ENCODE measurements around the gene OR2T1. TPM values are rescaled to one million over a fixed set of nuclear protein-coding genes. Genes with fewer than 3 reads are reported as not detected.

Gene OR2T1
- total RNA-seq, 2 experiments from 2014 or later = not detected

DNA sequence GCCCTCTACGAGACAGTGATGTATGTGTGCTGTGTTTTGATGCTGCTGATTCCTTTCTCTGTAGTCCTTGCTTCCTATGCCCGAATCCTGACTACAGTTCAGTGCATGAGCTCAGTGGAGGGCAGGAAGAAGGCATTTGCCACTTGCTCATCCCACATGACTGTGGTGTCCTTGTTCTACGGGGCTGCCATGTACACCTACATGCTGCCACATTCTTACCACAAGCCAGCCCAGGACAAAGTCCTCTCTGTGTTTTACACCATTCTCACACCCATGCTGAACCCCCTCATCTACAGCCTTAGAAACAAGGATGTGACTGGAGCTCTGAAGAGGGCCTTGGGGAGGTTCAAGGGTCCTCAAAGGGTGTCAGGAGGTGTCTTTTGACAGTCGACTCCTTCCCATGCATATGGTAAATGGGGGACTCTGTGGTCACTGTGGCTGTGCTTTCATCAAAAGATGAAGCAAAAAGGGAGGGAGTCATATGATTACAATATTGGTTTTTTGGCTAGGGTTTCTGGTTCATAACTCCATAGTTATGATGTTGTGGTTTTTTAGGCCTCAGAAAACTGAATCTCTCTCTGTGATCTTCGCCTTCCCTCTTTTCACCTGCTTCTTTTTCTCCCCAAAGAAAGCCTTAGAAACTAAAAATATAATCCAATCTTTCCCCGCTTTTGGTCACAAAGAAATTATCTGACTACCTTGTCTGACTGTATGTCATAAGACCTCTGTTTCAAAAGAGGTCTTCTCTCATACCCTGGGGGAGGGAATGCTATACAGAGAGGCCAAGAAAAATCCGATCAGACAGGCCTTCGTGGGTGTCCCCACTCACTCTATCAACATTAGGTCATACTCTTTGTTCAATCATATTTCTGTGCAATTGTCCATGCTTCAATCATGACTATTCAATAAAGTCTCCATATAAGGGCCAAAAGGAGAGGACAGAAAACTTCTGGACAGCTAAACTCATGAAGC lies 4.2 kb downstream of the OR2T1 start:
- TF ChIP-seq, protein P1, sequence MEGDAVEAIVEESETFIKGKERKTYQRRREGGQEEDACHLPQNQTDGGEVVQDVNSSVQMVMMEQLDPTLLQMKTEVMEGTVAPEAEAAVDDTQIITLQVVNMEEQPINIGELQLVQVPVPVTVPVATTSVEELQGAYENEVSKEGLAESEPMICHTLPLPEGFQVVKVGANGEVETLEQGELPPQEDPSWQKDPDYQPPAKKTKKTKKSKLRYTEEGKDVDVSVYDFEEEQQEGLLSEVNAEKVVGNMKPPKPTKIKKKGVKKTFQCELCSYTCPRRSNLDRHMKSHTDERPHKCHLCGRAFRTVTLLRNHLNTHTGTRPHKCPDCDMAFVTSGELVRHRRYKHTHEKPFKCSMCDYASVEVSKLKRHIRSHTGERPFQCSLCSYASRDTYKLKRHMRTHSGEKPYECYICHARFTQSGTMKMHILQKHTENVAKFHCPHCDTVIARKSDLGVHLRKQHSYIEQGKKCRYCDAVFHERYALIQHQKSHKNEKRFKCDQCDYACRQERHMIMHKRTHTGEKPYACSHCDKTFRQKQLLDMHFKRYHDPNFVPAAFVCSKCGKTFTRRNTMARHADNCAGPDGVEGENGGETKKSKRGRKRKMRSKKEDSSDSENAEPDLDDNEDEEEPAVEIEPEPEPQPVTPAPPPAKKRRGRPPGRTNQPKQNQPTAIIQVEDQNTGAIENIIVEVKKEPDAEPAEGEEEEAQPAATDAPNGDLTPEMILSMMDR (IDR thresholded peaks at IDR 0.05) = no peak
- ChIA-PET CTCF (no interaction called here), POLR2A (no interaction called here)
- Mint-ChIP-seq H3K4me1 (ENCODE audit: low read depth) (no peaks in the 10 kb centered on the region), H3K9me3 (peaks cover 11% of the 10 kb centered on the region), H3K27ac (no peak overlapping the region), H3K4me3 (no peak overlapping the region), H3K27me3 (no peaks in the 10 kb centered on the region), H3K36me3 (ENCODE audit: low read depth) (no peaks in the 10 kb centered on the region)
- DNase-seq (no peak), ATAC-seq (ENCODE audit: poor library complexity) (no peak)
- intact Hi-C loops (cut with DNase I, micrococcal nuclease) = no loop called here
- no peak overlapping the region for H3K4me3 ChIP-seq (ENCODE audit: low read length)
- H3K27me3 ChIP-seq (ENCODE audit: control insufficient read depth in 1 of 2, insufficient read depth in 2 of 2, low read length in 2 of 2) = no peaks in the 10 kb centered on the region
- H3K4me1 ChIP-seq (ENCODE audit: insufficient read depth, low read length) = no peaks in the 10 kb centered on the region
- peaks cover 3 to 5% of the 10 kb centered on the region in 2 experiments for H3K9me3 ChIP-seq (ENCODE audit: control insufficient read depth in 1 of 2, insufficient read depth in 1 of 2, low read length in 2 of 2)
- H3K36me3 ChIP-seq (ENCODE audit: insufficient read depth, low read length) = no peaks in the 10 kb centered on the region
- H3K27ac ChIP-seq (ENCODE audit: low read depth in 1 of 2, low read length in 2 of 2) = no peak overlapping the region

DNA sequence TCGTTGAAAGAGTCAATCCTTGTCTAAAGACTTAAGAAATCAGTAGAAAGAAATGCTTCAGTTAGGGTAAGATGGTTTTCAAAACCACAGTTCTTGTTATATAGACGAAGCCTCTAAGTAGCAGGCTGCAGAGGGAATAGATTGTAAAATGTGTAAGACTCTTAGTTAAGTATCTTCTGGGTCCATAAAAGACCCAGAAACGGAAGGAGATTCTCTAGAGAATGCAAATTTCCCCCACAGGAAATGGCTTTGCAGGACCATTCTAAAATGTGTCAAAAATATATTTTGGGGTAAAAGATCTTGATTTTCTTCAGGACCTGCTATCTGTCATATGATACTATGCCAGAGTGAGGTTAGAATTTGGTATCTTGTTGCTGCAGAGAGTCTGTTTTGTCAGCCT lies 13.4 kb downstream of the OR2T1 start:
- ATAC-seq (ENCODE audit: poor library complexity) = no peak
- Histone ChIP-seq H3K4me1 (ENCODE audit: insufficient read depth, low read length) (no peaks in the 10 kb centered on the region), H3K4me3 (ENCODE audit: low read length) (no peak overlapping the region), H3K27ac (ENCODE audit: low read depth in 1 of 2, low read length in 2 of 2) (no peak overlapping the region), H3K36me3 (ENCODE audit: insufficient read depth, low read length) (no peaks in the 10 kb centered on the region), H3K9me3 (ENCODE audit: control insufficient read depth in 1 of 2, insufficient read depth in 1 of 2, low read length in 2 of 2) (peaks cover 5 to 10% of the 10 kb centered on the region in 2 experiments), H3K27me3 (ENCODE audit: control insufficient read depth in 1 of 2, insufficient read depth in 2 of 2, low read length in 2 of 2) (no peaks in the 10 kb centered on the region)
- Mint-ChIP-seq H3K4me3 (no peak overlapping the region), H3K9me3 (peaks cover 10% of the 10 kb centered on the region), H3K4me1 (ENCODE audit: low read depth) (peaks cover 34% of the 10 kb centered on the region), H3K27ac (no peak overlapping the region), H3K27me3 (no peaks in the 10 kb centered on the region), H3K36me3 (ENCODE audit: low read depth) (peaks cover 7% of the 10 kb centered on the region)
- intact Hi-C loops (cut with DNase I, micrococcal nuclease) = no loop called here
- TF ChIP-seq, protein P1 (IDR thresholded peaks at IDR 0.05) = no peak
- ChIA-PET POLR2A (no interaction called here), CTCF (no interaction called here)
- DNase-seq = no peak

- DNase-seq = no peak
- no peak for ATAC-seq (ENCODE audit: poor library complexity)
- Mint-ChIP-seq H3K4me1 (ENCODE audit: low read depth) (peaks cover 34% of the 10 kb centered on the region), H3K27ac (no peak overlapping the region), H3K27me3 (no peaks in the 10 kb centered on the region), H3K36me3 (ENCODE audit: low read depth) (peaks cover 7% of the 10 kb centered on the region), H3K4me3 (no peak overlapping the region), H3K9me3 (peaks cover 10% of the 10 kb centered on the region)
- Histone ChIP-seq H3K4me1 (ENCODE audit: insufficient read depth, low read length) (no peaks in the 10 kb centered on the region), H3K27ac (ENCODE audit: low read depth in 1 of 2, low read length in 2 of 2) (no peak overlapping the region), H3K27me3 (ENCODE audit: control insufficient read depth in 1 of 2, insufficient read depth in 2 of 2, low read length in 2 of 2) (no peaks in the 10 kb centered on the region), H3K9me3 (ENCODE audit: control insufficient read depth in 1 of 2, insufficient read depth in 1 of 2, low read length in 2 of 2) (peaks cover 5 to 8% of the 10 kb centered on the region in 2 experiments), H3K4me3 (ENCODE audit: low read length) (no peak overlapping the region), H3K36me3 (ENCODE audit: insufficient read depth, low read length) (no peaks in the 10 kb centered on the region)
- POLR2A ChIA-PET = no interaction called here
- TF ChIP-seq, protein P1 (IDR thresholded peaks at IDR 0.05) = no peak
- CTCF ChIA-PET = no interaction called here
- intact Hi-C loops (cut with DNase I, micrococcal nuclease) = no loop called here
These were observed 15.0 kb downstream of the OR2T1 start for GRCh38 chr1:248417854-248418253.

All from CD4-positive, alpha-beta T cell (primary cell).